Measurements from ENCODE around the gene ESPNL. TPM values are rescaled to one million over a fixed set of nuclear protein-coding genes. Genes with fewer than 3 reads are reported as not detected.
A peak's percentile ranks its signal among the peaks of the same experiment; 100 is the strongest.

The ESPNL gene
- polyA plus RNA-seq, 1 donor from 2014 or later: 5.5 TPM

DNA sequence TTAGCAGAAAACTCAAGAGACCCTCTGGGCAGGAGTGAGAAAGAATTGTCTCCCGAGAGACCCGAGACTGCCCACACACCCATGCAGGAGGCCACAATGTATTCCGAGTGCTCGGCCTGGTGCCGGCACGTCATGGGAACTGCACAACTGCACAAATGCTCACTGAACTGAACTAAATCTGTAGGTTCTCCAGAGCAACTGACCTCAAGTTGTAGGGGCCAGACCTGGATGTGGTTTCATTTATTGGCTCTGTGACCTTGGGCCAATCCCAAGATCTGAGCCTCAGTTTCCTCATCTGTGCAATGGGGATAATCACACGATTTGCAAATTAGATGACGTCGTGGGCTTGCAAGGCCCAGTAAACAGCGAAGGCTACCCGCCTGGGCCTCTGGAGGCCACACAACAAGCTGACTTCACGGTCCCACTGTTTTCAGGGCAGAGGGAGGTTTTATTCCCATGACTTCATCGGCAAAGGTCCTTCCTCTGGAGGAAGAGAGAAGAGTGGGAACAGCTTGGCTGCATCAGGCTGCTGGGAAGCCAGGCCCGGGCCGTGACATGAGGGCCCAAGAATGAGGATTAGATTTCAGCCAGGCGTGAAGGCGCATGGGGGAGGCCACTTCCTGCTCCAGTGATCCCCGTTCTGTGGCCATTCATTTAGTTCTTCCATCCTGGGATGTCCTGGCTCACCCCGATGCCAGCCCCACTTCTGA, 55.1 kb downstream of the ESPNL start:
- peaks cover 15% of the 10 kb centered on the region for H3K27me3 Mint-ChIP-seq
- H3K4me3 Mint-ChIP-seq: no peak overlapping the region
- no peaks in the 10 kb centered on the region for H3K36me3 Mint-ChIP-seq
- peaks cover 4 to 8% (median 5%) of the 10 kb centered on the region in 3 donors for H3K4me1 Mint-ChIP-seq
- H3K27ac Mint-ChIP-seq: peak overlapping the region in 1 of 3 donors; percentile 37
- H3K9me3 Mint-ChIP-seq: no peaks in the 10 kb centered on the region

DNA sequence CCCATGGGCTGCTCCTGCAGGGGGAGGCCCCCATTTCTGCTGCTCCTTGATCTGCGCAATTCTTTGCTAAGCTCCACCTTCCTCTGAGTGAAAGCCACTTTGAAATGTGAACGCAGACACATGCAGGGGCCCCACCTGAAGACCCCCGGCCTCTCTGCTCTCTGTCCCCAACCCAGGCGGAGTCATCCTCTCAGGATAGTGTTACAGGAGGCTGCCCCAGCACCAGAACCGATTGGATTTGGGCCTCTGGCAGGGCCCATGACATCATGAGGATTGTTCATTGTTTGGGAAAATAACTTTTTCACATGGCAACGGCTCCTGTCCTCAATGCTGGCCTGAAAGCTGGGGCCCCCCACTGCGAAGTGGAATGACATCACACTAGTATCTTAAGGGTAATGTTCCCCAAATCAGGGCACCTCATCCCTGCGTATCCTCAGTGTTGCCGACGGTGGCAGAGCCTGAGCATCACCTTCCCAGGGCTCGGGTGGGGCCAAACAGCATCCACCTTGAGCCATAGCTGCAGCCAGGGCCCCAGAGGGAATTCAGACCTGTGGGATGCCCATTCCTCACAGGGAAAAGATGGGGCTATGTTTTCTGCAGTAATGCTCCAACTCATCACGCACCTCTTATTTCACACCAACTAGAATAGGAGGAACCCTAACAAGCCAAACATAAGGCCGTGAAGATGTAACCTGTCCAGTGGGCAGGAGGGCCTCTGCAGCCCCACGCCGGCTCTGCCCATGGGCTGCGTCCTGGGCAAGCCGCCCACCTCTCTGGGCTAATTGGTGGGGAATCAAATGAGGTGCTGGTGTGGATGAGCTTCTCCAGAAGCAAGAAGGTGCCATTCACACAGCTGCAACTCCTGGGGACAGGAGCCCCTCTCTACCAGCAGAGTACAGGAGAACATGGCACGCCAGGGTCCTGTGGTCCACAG, 55.9 kb downstream of the ESPNL start:
- Mint-ChIP-seq H3K4me3 (no peak overlapping the region), H3K4me1 (peaks cover 5 to 8% (median 7%) of the 10 kb centered on the region in 3 donors), H3K36me3 (no peaks in the 10 kb centered on the region), H3K27ac (peak overlapping the region in 1 of 3 donors; percentile 37), H3K9me3 (no peaks in the 10 kb centered on the region), H3K27me3 (peaks cover 20% of the 10 kb centered on the region)

DNA sequence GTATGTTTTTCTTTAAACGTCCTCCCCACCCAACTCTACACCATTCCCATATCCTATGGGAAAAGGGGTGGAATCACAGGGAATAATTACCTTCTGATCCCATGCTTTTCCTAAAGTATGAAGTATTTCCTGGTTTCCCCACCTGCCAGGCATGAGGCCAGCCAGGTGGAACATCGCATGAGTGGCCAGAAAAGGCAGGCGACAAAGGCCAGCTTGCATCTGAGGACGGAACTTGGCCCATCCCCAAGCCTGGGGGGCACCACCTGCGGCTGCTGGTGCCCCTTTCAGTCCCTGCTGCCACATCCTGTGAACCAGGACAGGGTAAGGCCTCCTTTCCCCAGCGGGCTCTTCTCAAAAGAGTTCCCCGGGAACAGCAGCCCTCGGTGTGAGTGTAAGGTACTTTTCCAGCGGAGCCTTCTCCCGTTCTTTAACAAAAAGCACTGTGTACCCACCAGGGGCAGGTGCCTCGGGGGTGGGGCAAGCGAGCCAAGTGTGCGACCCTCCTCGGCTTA, 57.4 kb downstream of the ESPNL start:
- no peaks in the 10 kb centered on the region for H3K36me3 Mint-ChIP-seq
- H3K4me1 Mint-ChIP-seq: peaks cover 5 to 8% (median 7%) of the 10 kb centered on the region in 3 donors
- peak overlapping the region in 2 of 4 donors; percentile 52 to 58 for H3K4me3 Mint-ChIP-seq
- H3K27me3 Mint-ChIP-seq: peaks cover 20% of the 10 kb centered on the region
- H3K27ac Mint-ChIP-seq: no peak overlapping the region
- no peaks in the 10 kb centered on the region for H3K9me3 Mint-ChIP-seq

DNA sequence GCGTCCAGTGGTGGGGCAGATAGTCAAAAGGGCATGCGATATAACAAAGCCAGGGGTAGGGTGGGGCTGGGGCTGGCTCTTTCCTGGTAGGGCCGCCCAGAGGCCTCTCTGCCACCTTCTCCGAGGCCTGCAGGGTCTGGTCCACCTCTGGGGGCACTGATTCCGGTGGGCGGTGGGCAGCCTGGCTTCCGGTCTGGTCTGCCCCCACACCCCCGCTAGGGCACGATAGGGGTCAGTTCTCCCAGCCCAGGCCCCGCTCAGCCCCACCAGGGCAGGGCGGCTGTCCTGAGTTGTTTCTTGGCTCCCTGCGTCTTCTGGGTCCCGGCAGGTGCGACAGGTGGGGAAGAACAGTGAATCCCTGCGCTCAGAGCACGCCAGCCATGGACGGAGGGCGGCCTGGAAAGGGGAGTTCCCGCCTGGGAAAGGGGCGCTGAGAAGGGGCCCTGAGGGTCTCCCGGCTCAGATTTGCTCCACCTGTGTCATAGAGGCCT, 57.9 kb downstream of the ESPNL start:
- no peaks in the 10 kb centered on the region for H3K9me3 Mint-ChIP-seq
- H3K4me1 Mint-ChIP-seq: peaks cover 5 to 8% (median 7%) of the 10 kb centered on the region in 3 donors
- H3K4me3 Mint-ChIP-seq: peak overlapping the region in 1 of 4 donors; percentile 39
- H3K27me3 Mint-ChIP-seq: peaks cover 22% of the 10 kb centered on the region
- H3K27ac Mint-ChIP-seq: no peak overlapping the region
- H3K36me3 Mint-ChIP-seq: no peaks in the 10 kb centered on the region

DNA sequence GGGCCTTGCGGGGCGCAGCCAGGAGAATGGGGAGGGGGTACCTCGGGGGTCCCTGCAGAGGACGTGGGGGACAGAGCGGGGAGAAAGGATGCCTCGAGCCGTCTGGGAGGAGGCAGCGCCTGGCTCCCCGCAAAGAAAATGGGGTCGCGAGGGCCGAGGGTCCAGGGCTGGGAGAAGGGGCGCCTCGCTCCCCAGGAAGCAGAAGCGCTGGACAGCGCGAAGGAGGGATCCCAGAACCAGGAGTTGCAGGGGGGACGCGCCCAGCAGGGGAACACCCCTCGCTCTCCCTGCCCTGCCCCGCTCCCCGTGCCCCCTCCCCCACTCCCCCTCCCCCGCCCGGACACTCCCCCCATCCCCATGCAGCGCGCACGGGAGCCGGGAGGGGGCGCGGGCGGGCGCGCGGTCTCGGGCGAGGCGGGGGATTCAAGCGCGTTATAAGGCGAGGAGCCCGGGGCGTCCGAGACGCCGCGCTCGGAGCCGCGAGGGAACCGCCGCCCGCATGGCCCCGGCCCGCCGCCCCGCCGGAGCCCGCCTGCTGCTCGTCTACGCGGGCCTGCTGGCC, 58.5 kb downstream of the ESPNL start, which contains the start of gene ERFE:
TSS of gene ERFE (plus strand) at position 462 of the 562 bp plus-strand sequence. CDS start at position 500, 38 bp downstream.
- no peaks in the 10 kb centered on the region for H3K36me3 Mint-ChIP-seq

DNA sequence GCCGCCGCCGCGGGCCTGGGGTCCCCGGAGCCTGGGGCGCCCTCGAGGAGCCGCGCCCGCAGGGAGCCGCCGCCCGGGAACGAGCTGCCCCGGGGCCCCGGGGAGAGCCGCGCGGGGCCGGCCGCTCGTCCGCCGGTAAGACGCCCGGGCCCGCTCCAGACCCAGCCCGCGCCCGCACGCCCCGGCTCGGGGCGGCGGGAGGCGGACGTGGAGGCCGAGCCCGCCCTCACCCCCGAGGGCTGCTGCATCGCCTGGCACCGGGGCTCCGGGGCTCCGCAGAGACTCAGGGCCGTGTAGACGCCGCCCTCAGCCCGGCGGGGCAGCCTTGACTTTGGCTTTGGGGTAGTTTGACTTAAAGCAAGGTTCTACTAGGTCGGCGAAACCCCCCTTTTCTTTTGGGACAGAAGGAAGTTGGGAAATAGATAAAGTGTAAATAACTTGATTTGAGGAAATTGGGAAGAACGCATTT, 59.0 kb downstream of the ESPNL start:
- Mint-ChIP-seq H3K4me3 (peak overlapping the region in 3 of 4 donors; percentile 38 to 90 (median 82)), H3K4me1 (peaks cover 5 to 8% (median 7%) of the 10 kb centered on the region in 3 donors), H3K36me3 (no peaks in the 10 kb centered on the region), H3K27ac (peak overlapping the region in 2 of 3 donors; percentile 35 to 43), H3K27me3 (peaks cover 25% of the 10 kb centered on the region), H3K9me3 (no peaks in the 10 kb centered on the region)

More for the DNA sequence above, 58.5 kb downstream of the ESPNL start, which contains the start of gene ERFE:
- Mint-ChIP-seq H3K4me3 (peak within 1 kb of the TSS in 3 of 4 donors; percentile 38 to 90 (median 82)), H3K27me3 (peaks cover 25% of the 10 kb centered on the region), H3K27ac (peak within 1 kb of the TSS in 2 of 3 donors; percentile 35 to 43), H3K9me3 (no peaks in the 10 kb centered on the region), H3K4me1 (peaks cover 5 to 8% (median 7%) of the 10 kb centered on the region in 3 donors)

DNA sequence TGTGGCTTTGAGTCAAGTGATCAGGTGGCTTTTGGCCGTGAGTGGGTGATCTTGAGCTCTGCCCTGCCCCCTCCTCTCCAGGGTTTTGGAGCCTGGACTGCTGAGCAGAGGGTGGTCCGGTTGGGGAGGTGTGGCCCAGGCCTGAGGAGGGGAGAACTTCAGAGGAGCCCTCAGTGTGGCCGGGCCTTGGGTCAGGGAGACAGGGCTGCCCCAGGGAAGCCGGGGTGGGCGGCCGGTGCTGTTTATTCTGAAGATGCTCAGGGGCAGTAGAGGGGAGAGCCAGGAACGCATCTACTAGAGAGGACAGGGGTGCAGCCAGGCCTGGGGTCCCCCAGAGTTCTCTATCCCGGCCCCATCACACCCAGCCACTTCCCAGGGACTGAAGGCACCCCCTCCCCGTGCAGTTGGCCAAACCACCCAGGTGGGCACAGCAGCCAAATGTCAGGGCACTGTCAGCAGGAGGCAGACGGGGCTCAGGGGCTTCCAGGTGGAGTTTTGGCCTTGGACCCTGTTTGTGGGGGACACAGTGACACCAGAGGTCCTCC, 59.6 kb downstream of the ESPNL start:
- peaks cover 29% of the 10 kb centered on the region for H3K27me3 Mint-ChIP-seq
- peak overlapping the region in 2 of 3 donors; percentile 35 to 43 for H3K27ac Mint-ChIP-seq
- H3K4me3 Mint-ChIP-seq: peak overlapping the region in 3 of 4 donors; percentile 38 to 90 (median 82)

DNA sequence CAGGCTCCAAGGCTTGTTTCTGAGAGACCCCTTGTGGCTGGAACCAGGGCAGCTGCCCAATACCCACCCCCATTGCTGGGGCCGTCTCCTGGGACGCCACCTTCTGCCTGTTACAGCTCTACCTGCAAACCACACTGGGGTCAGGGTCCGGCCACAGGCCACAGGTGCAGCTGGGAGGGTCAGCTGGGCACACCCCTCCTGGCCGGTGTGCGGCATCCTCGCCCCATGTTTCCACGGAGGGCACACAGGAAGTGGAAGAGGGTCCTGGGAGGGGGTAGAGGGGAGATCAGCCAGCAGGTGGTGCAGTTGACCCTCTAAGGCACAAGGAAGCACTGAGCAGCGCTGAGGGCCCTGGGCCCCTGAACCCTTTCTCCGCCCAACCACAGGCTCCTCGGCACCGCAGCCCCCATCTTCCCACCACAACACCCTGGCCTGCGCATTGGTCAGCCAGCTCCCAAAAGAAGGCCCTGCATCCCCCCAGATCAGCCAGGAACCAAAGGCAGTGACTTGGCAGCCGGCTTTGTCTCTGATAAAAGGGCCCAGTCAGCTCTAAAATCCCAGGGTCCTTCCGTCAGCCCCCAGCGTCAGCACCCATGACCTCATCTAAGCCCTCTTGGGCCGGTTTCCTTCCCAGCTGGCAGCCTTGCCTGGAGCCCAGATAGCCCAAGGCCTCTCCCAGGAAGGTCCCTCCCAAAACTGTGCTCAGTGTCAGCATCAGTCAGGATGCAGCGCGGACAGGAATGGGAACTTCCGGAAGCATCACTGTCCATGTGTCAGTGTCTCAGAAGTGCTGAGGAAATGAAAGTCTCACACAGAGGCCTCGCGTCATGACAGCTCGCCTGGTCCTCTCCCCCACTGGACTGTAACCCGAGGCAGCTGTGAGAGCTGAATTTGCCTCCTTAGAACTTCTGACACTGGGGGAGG, 60.3 kb downstream of the ESPNL start:
- Mint-ChIP-seq H3K4me1 (peaks cover 5 to 10% (median 8%) of the 10 kb centered on the region in 3 donors), H3K4me3 (peak overlapping the region in 2 of 4 donors; percentile 82 to 90), H3K36me3 (no peaks in the 10 kb centered on the region), H3K27me3 (peaks cover 33% of the 10 kb centered on the region), H3K27ac (no peak overlapping the region), H3K9me3 (no peaks in the 10 kb centered on the region)

More for the DNA sequence above, 59.6 kb downstream of the ESPNL start:
- H3K4me1 Mint-ChIP-seq: peaks cover 5 to 8% (median 8%) of the 10 kb centered on the region in 3 donors
- no peaks in the 10 kb centered on the region for H3K36me3 Mint-ChIP-seq
- no peaks in the 10 kb centered on the region for H3K9me3 Mint-ChIP-seq

DNA sequence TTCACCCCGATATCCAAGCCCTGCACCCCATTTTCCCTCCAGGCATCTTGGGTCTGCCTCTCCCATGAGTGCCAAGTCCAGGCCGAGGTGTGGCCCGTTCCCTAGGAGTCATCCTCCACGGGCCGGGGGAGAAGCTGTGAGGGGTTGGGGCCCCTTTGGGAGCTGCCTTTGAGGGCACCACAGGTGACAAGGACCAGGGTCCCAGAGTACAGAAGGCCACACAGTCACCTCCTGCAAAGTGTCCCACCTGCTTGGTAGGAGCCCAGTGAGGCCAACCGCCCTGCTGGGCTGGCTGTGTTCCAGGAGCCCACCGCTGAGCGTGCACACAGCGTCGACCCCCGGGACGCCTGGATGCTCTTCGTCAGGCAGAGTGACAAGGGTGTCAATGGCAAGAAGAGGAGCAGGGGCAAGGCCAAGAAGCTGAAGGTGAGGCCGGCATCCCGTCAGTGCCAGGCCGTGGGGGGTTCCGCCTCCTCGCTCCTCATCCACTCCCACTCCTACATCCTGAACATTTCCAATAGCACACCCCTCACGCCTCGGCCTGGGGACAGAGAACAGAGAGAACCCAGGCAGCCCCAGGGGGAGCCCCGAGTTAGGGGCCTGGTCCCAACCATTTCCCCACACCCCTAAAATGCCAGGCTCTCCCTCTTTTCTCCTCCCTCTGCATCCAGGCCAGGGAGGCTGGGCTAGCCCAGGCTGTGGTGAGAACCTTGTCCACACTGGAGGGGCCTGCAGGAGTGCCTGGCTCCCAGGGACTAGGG, 61.3 kb downstream of the ESPNL start:
- Mint-ChIP-seq H3K4me1 (peaks cover 5 to 10% (median 8%) of the 10 kb centered on the region in 3 donors), H3K27me3 (peaks cover 33% of the 10 kb centered on the region), H3K4me3 (peak overlapping the region in 1 of 4 donors; percentile 63), H3K36me3 (no peaks in the 10 kb centered on the region), H3K9me3 (no peaks in the 10 kb centered on the region), H3K27ac (no peak overlapping the region)

DNA sequence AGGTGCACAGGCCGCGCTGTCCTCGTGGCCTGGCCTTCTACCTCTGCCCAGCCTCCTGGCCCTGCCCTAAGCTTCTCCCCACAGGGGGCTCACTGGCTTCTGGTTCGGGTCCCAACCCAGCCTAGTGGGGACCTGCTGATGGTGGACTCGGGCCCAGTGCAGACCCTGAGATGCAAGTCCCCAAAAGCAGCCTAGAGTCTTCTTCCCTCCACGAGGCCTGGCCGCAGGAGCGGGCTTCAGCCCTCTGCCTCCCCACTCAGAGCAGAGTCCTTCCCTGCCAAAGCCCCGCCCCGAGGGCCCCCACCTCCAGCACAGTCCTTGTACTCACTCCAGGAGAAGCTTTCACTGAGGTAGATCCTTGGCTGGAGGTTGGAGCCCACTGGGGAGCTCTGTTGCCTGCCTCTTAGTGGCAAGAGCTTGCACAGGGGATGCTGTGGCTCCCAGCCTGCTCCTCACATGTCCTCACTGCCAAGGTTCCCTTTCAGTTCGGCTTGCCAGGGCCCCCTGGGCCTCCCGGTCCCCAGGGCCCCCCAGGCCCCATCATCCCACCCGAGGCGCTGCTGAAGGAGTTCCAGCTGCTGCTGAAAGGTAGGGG, 62.2 kb downstream of the ESPNL start:
- Mint-ChIP-seq H3K36me3 (no peaks in the 10 kb centered on the region), H3K4me1 (peaks cover 5 to 10% (median 8%) of the 10 kb centered on the region in 3 donors), H3K27ac (no peak overlapping the region), H3K9me3 (no peaks in the 10 kb centered on the region), H3K27me3 (peaks cover 32% of the 10 kb centered on the region), H3K4me3 (no peak overlapping the region)

DNA sequence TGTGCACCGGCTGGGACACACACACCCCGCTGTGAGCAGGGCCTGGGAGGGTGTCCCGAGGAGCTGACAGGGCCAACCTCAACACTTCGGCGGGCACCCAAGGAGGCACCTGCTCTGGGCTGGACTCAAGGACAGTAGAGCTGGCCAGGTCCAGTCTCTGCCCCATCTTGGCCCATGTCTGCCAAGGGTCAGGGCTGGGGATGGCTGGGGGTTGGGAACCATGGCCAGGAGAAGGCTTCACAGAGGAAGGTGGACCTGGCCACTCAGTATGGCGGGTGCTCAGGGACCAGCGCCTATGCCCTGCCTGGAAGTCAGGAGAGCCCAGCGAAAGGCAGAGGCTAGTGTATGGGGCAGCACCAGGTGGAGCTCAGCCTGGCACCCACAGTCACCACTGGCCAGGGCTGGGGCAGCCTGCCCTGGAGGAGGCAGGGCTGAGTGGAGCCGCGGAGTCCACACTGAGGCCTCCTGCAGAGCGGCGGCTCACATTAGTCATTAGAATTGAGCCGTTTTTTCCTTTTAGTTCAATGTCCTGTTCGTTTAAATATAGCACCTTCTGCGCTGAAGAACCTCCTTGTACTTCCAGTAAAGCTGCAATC, 62.8 kb downstream of the ESPNL start:
- no peak overlapping the region for H3K27ac Mint-ChIP-seq
- no peaks in the 10 kb centered on the region for H3K9me3 Mint-ChIP-seq
- H3K4me3 Mint-ChIP-seq: no peak overlapping the region
- H3K4me1 Mint-ChIP-seq: peaks cover 5 to 10% (median 8%) of the 10 kb centered on the region in 3 donors
- peaks cover 28% of the 10 kb centered on the region for H3K27me3 Mint-ChIP-seq
- H3K36me3 Mint-ChIP-seq: no peaks in the 10 kb centered on the region
